Ramos (cell line): ENCODE data around the gene KRT13.

Source experiments
- in situ Hi-C: fragments of 300-500 bp; cut with MboI; formaldehyde crosslinking; loops from one replicate; pipeline ENCODE4 v1.14.3; 2022; ENCODE audit warnings: low sequenced_read_pairs; ENCODE audit not compliant: unreplicated experiment

The KRT13 gene

GRCh38 chr17:41500131-41500911 is 5.1 kb downstream of the KRT13 start:
- in situ Hi-C loops: no loop called here

DNA sequence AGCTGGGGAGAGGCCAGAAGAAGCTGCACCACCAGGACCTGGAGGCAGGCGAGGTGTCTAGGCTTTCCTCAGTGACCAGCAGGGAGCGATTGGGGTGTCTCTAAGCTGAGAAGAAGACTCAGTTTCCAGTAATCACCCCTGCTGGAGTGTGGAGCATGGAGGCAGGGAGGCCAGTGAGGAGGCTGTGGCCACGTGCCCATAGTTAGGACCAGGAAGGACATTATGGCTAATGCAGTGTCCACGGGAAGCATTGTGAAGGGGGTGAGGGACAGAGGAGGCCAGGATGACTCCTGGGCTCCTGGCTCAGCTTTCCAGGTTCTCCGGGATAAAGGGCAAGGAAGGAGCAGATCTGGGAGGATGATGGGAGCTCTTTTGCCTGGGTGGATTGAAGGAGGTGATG is 5.7 kb downstream of the KRT13 start:
- in situ Hi-C loops: no loop called here

DNA sequence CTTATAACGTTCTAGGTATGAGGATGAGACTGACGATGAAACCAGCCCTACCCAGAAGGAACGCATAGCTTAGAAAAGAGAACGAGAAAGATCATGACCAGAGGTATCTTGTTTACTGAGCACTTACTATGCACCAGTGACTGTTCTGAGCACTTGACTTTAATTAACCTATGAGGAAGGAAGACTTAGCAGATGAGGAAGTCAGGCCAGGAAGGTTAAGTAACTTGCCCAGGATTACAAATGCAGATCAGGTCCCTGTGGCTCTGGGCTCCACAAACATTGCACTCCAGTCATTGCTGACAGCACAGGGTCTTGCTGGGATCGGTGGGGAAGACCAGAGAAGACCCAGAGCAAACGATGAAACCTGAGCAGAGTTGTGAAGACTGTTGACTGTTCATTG is 7.1 kb downstream of the KRT13 start:
- in situ Hi-C loops: no loop called here

- in situ Hi-C loops: no loop called here
Observed at GRCh38 chr17:41496803-41497484, 8.5 kb downstream of the KRT13 start.

- in situ Hi-C loops: no loop called here
Observed at GRCh38 chr17:41494524-41494923, 10.9 kb downstream of the KRT13 start.

DNA sequence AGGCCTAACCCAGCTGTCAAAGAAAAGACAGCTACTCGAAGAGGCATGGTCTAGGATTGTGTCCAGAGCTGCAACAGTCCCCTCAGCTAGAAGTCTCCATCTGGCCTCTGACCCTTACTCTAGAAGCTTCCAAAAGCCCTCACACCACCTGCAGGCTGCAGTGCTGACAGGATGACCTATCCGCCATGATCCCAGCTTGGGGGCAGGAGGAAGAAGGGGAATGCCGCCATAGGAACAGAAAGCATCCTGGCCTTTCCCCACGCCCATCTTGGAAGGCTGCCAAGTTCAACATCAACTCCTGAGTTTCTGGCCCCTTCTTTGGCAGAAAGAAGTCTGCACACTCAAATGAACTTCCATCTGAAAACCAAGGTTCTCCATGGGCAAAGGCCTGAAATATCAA is 12.6 kb downstream of the KRT13 start:
- in situ Hi-C loops: no loop called here

- in situ Hi-C loops: no loop called here
Observed at GRCh38 chr17:41492351-41492750, 13.1 kb downstream of the KRT13 start.

- in situ Hi-C loops: no loop called here
Observed at GRCh38 chr17:41491476-41491875, 13.9 kb downstream of the KRT13 start.

- in situ Hi-C loops: no loop called here
Observed at GRCh38 chr17:41490000-41490990, 15.1 kb downstream of the KRT13 start.

DNA sequence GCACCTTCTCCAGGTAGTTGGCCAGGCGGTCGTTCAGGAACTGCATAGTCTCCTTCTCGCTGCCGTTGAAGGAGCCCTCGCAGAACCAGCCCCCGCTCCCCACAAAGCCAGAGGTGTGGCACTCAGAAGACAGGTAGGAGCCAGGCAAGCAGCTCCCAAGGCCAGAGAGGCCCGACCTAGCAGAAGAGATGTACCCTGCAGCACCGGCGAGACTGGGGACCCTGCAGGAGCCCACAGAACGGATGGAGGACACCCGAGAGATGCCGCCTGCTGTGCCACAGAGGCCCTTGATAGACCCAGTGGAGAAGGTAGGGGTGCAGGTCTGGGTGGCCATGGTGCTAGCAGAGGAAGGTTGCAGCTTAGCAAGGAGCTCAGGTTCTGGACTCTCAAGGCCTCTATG is 15.9 kb downstream of the KRT13 start, which contains the start of gene KRT36:
KRT36 (minus strand) TSS at position 380 of the 400 bp plus-strand sequence; CDS start at position 334, 46 bp downstream.
- in situ Hi-C loops: no loop called here

- in situ Hi-C loops: no loop called here
Observed at GRCh38 chr17:41486809-41487530, 18.4 kb downstream of the KRT13 start.

- in situ Hi-C loops: no loop called here
Observed at GRCh38 chr17:41486316-41486715, 19.1 kb downstream of the KRT13 start.

GRCh38 chr17:41484920-41485904 is 20.2 kb downstream of the KRT13 start:
- in situ Hi-C loops: no loop called here

- in situ Hi-C loops: no loop called here
Observed at GRCh38 chr17:41483991-41484826, 21.2 kb downstream of the KRT13 start.

DNA sequence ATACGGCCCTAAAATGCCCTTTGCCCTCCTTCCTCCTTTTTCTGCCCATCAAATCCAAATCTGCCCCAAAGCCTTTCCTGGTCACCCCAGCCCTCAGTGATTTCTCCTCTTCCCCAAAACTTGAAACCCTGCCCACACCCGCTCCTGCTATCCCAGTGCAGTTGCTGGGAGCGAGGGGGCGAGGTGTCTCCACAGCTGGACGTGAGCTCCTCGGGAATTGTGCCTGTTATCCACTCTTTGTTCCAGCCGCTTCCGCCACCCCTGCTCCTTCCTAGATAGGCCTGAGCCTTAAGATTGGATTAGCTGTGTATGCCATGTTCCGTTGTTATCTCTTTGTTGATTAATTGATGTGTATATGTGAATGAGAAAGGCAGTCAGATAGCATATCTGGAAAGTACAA is 21.9 kb downstream of the KRT13 start:
- in situ Hi-C loops: no loop called here

- in situ Hi-C loops: no loop called here
Observed at GRCh38 chr17:41481036-41481435, 24.4 kb downstream of the KRT13 start, which contains the start of gene KRT35. TSS of gene KRT35 (minus strand) at chr17:41481151. CDS start at chr17:41481097, 54 bp downstream.

- in situ Hi-C loops: no loop called here
Observed at GRCh38 chr17:41480581-41480980, 24.8 kb downstream of the KRT13 start.

DNA sequence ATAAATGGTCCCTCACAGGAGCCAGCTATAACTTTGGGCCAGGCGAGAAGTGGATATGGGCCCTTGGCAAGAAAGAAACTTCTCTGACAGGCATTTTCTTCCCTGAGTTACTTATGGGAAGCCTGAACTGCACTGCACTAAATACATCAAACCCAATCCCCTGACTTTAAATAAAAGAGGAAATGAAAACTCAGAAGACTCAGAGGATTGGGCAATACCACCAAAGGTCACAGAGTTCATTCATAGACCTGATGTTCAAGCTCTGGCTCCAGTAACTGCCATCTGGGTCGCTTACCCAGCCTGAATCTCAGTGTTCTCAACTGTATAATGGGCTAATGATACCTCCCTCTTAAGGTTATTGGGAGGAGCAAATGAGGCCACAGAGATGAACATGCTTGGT is 25.3 kb downstream of the KRT13 start:
- in situ Hi-C loops: no loop called here
